HepG2 (cell line): ENCODE measurements around the gene STK10. TPM values are rescaled to one million over a fixed set of nuclear protein-coding genes. Genes with fewer than 3 reads are reported as not detected.

ENCODE experiments used
- ATAC-seq: fragments of 200-7000 bp; cut with Tn5 transposase; 3 replicates; pipeline ENCODE4 v1.9.1; 2020; ENCODE audit warnings: mild to moderate bottlenecking, moderate library complexity
- BruUV-seq: library from RNA; stranded (reverse); fragments of 400-500 nt; replicated peaks from 2 replicates; lab custom pipeline; 2021; lab: Mats Ljungman, UMichigan
- CTCF ChIA-PET: fragments of 300-600 bp; formaldehyde crosslinking; extraction: SDS; loops from one replicate; lab custom pipeline; 2021; ENCODE audit warnings: low total read pairs, inconsistent platforms, low intra/inter-chr PET ratio; lab: Yijun Ruan, JAX
- POLR2A ChIA-PET: fragments of 350-600 bp; sonication (Branson Sonifier 250); formaldehyde crosslinking; loops from one replicate; lab custom pipeline; 2020; ENCODE audit warnings: antibody characterized with exemption, inconsistent platforms; lab: Yijun Ruan, JAX
- DNase-seq: peaks from one replicate; pipeline ENCODE4 v3.0.0-alpha.2; 2015; ENCODE audit warnings: low spot score
- FAIRE-seq: peaks from 3 replicates; lab custom pipeline; 2011; peaks lifted over from hg19 to GRCh38; lab: Jason Lieb, UNC
- H2AFZ ChIP-seq: one replicate; pipeline ENCODE4 v1.6.1; 2011; ENCODE audit warnings: low read length, inconsistent platforms
- H3K27ac ChIP-seq: fragments of 300-600 bp; 3 replicates; pipeline ENCODE4 v1.8.0; 2011; ENCODE audit warnings: mixed run types, mild to moderate bottlenecking, mixed read lengths, low read length, inconsistent platforms; ENCODE audit not compliant: insufficient read depth; ENCODE audit errors: extremely low read length
- H3K27me3 ChIP-seq, 2 experiments: fragments of 200-600 bp in 1 of 2; 2 replicates in 1 of 2; 3 replicates in 1 of 2; pipeline versions ENCODE4 v1.6.0 to v1.8.0; 2011; ENCODE audit warnings: low read length in 2 of 2, mild to moderate bottlenecking in 2 of 2, moderate library complexity in 2 of 2, inconsistent platforms in 1 of 2; ENCODE audit not compliant: insufficient read depth in 2 of 2, control insufficient read depth in 1 of 2
- H3K36me3 ChIP-seq, 2 experiments: fragments of 200-600 bp in 1 of 2; replicated peaks in 1 of 2; 2 replicates in 1 of 2; 3 replicates in 1 of 2; pipeline versions ENCODE4 v1.5.1 to v1.8.0; 2011; ENCODE audit warnings: low read length in 2 of 2, inconsistent platforms in 1 of 2; ENCODE audit not compliant: insufficient read depth in 2 of 2, control insufficient read depth in 1 of 2
- H3K4me1 ChIP-seq: 2 replicates; pipeline ENCODE4 v1.5.1; 2012; ENCODE audit warnings: low read length, inconsistent platforms; ENCODE audit not compliant: insufficient read depth
- H3K4me2 ChIP-seq: 2 replicates; pipeline ENCODE4 v1.6.0; 2011; ENCODE audit warnings: low read depth, low read length, inconsistent platforms
- H3K4me3 ChIP-seq, 3 experiments: fragments of 200-600 bp in 1 of 3; sonication (generic), shearing (Covaris generic) in 1 of 3; replicated peaks in 1 of 3; 2 replicates each; pipeline ENCODE4 v1.5.1; 2011 to 2016; ENCODE audit warnings: low read length in 3 of 3, inconsistent platforms in 2 of 3, low read depth in 2 of 3, mild to moderate bottlenecking in 2 of 3, control low read depth in 1 of 3, mixed read lengths in 1 of 3; ENCODE audit not compliant: insufficient read depth in 1 of 3
- H3K79me2 ChIP-seq: one replicate; pipeline ENCODE4 v1.6.1; 2011; ENCODE audit warnings: low read length, inconsistent platforms; ENCODE audit not compliant: insufficient read depth
- H3K9ac ChIP-seq: 2 replicates; pipeline ENCODE4 v1.6.0; 2011; ENCODE audit warnings: mild to moderate bottlenecking, low read depth, low read length, inconsistent platforms; ENCODE audit not compliant: insufficient read depth
- H3K9me3 ChIP-seq: 2 replicates; pipeline ENCODE4 v1.5.1; 2012; ENCODE audit warnings: mild to moderate bottlenecking, low read length
- H4K20me1 ChIP-seq: 2 replicates; pipeline ENCODE4 v1.6.0; 2011; ENCODE audit warnings: inconsistent platforms, mild to moderate bottlenecking, low read length, moderate library complexity; ENCODE audit not compliant: insufficient read depth
- ASH2L ChIP-seq: fragments of 300-600, 200-600 bp; sonication (generic); IDR thresholded peaks from 2 replicates; pipeline ENCODE4 v1.7.0; 2017; ENCODE audit warnings: low read depth, mild to moderate bottlenecking, moderate library complexity, mixed read lengths, low read length; ENCODE audit not compliant: insufficient read length
- ATM ChIP-seq: fragments of 450-650 bp; IDR thresholded peaks from 2 replicates; pipeline ENCODE4 v1.7.1; 2017; ENCODE audit warnings: mild to moderate bottlenecking, borderline replicate concordance
- FOSL2 ChIP-seq: sonication (generic); formaldehyde crosslinking; IDR thresholded peaks from 2 replicates; pipeline ENCODE4 v1.4.0; 2020; ENCODE audit warnings: missing genetic modification reagents
- KLF13 ChIP-seq: sonication (generic); formaldehyde crosslinking; IDR thresholded peaks from 2 replicates; pipeline ENCODE4 v1.4.0; 2020; ENCODE audit warnings: mild to moderate bottlenecking, missing genetic modification reagents
- KLF9 ChIP-seq: IDR thresholded peaks from 2 replicates; pipeline ENCODE4 v1.6.1; 2016; ENCODE audit warnings: low read depth
- MXD4 ChIP-seq: IDR thresholded peaks from 2 replicates; pipeline ENCODE4 v1.6.1; 2016; ENCODE audit warnings: mild to moderate bottlenecking, missing biosample characterization, missing genetic modification reagents
- NCOA2 ChIP-seq: sonication (generic); formaldehyde crosslinking; IDR thresholded peaks from 2 replicates; pipeline ENCODE4 v1.8.0; 2022; ENCODE audit warnings: inconsistent platforms
- POLR2A ChIP-seq, 2 experiments: IDR thresholded peaks; 2 replicates each; pipeline ENCODE4 v1.6.1; 2011; ENCODE audit warnings: low read depth in 2 of 2, low read length in 2 of 2, mild to moderate bottlenecking in 1 of 2, moderate library complexity in 1 of 2; ENCODE audit not compliant: insufficient read depth in 1 of 2
- TOPORS ChIP-seq: sonication (generic); formaldehyde crosslinking; IDR thresholded peaks from 2 replicates; pipeline ENCODE4 v1.8.0; 2023; ENCODE audit warnings: mild to moderate bottlenecking, missing genetic modification reagents
- YY1 ChIP-seq: IDR thresholded peaks from 2 replicates; pipeline ENCODE4 v1.6.1; 2011; ENCODE audit warnings: low read length, low read depth, moderate library complexity, mild to moderate bottlenecking; ENCODE audit not compliant: insufficient read depth, insufficient replicate concordance
- ZFP36 ChIP-seq: fragments of 150-350 bp; IDR thresholded peaks from 2 replicates; pipeline ENCODE4 v1.6.1; 2018; ENCODE audit warnings: borderline replicate concordance, low read length, low read depth; ENCODE audit not compliant: partially characterized antibody
- ZNF143 ChIP-seq: sonication (generic); formaldehyde crosslinking; IDR thresholded peaks from 2 replicates; pipeline ENCODE4 v1.4.0; 2020; ENCODE audit warnings: missing genetic modification reagents
- ZNF333 ChIP-seq: sonication (generic); formaldehyde crosslinking; IDR thresholded peaks from 2 replicates; pipeline ENCODE4 v1.4.0; 2020; ENCODE audit warnings: mild to moderate bottlenecking, missing genetic modification reagents, borderline replicate concordance
- ZNF44 ChIP-seq: sonication (generic); formaldehyde crosslinking; IDR thresholded peaks from 2 replicates; pipeline ENCODE4 v1.5.1; 2020; ENCODE audit warnings: mild to moderate bottlenecking, missing genetic modification reagents
- ZNF563 ChIP-seq: sonication (generic); formaldehyde crosslinking; IDR thresholded peaks from 2 replicates; pipeline ENCODE4 v1.8.0; 2022; ENCODE audit warnings: mild to moderate bottlenecking, moderate library complexity, missing genetic modification reagents
- ZNF644 ChIP-seq: IDR thresholded peaks from 2 replicates; pipeline ENCODE4 v1.6.1; 2016; ENCODE audit warnings: low read depth
- ZNF816 ChIP-seq: sonication (generic); formaldehyde crosslinking; IDR thresholded peaks from 2 replicates; pipeline ENCODE4 v1.8.0; 2022; ENCODE audit warnings: missing genetic modification reagents, mild to moderate bottlenecking, borderline replicate concordance
- WGBS: methylation state at CpG from one replicate; pipeline ENCODE4 v1.1.6; 2017; ENCODE audit warnings: low lambda C conversion rate; 5-methylcytosine and 5-hydroxymethylcytosine counted together
- in situ Hi-C: cut with HindIII; loops from 2 replicates; pipeline ENCODE4 v1.10.0; 2017; ENCODE audit warnings: low pct_unique_long_range_greater_than_20kb; ENCODE audit not compliant: extremely low pct_ligation_motif_present
- intact Hi-C: fragments of 100-400 bp; cut with micrococcal nuclease; formaldehyde crosslinking; loops from one replicate; pipeline ENCODE4 v1.10.0; 2022; ENCODE audit not compliant: unreplicated experiment
- polyA plus RNA-seq, 8 experiments: library from polyadenylated mRNA; depleted of rRNA in 3 of 8; stranded (reverse) in 7 of 8; unstranded in 1 of 8; fragments of >200 nt; fragmentation: Illumina TruSeq in 4 of 8; extraction: Trizol in 4 of 8; gene quantifications; 2 replicates each; pipeline versions ENCODE4 v1.2.1 to v1.2.3, GENCODE V29; 2011 to 2016; ENCODE audit warnings: low read depth in 4 of 8, missing spikeins in 1 of 8, mixed read lengths in 1 of 8; ENCODE audit not compliant: insufficient read depth in 1 of 8
- total RNA-seq, 5 experiments: library from RNA; depleted of rRNA; stranded (reverse); fragments of >200 nt; fragmentation: Illumina TruSeq; extraction: Trizol; gene quantifications; 2 replicates each; pipeline ENCODE4 v1.2.3, GENCODE V29; 2016; ENCODE audit warnings: low read depth in 1 of 5
- TF ChIP-seq, protein P1 (sequence below): sonication (generic); formaldehyde crosslinking; IDR thresholded peaks from 2 replicates; pipeline ENCODE4 v1.5.1; 2020; ENCODE audit warnings: missing genetic modification reagents, mild to moderate bottlenecking, borderline replicate concordance
- TF ChIP-seq, protein P2 (sequence below): sonication (generic); formaldehyde crosslinking; IDR thresholded peaks from 2 replicates; pipeline ENCODE4 v1.4.0; 2020; ENCODE audit warnings: missing genetic modification reagents, borderline replicate concordance
- TF ChIP-seq, protein P3 (sequence below): sonication (generic); formaldehyde crosslinking; IDR thresholded peaks from 2 replicates; pipeline ENCODE4 v1.8.0; 2022; ENCODE audit warnings: missing genetic modification reagents, mild to moderate bottlenecking, inconsistent platforms, borderline replicate concordance

The STK10 gene
- total and polyA plus RNA-seq, 2 of the 13 experiments (the other 11 are each of a cell fraction or from before 2014, with no cell fraction given) = 7.0 to 7.2 TPM

DNA sequence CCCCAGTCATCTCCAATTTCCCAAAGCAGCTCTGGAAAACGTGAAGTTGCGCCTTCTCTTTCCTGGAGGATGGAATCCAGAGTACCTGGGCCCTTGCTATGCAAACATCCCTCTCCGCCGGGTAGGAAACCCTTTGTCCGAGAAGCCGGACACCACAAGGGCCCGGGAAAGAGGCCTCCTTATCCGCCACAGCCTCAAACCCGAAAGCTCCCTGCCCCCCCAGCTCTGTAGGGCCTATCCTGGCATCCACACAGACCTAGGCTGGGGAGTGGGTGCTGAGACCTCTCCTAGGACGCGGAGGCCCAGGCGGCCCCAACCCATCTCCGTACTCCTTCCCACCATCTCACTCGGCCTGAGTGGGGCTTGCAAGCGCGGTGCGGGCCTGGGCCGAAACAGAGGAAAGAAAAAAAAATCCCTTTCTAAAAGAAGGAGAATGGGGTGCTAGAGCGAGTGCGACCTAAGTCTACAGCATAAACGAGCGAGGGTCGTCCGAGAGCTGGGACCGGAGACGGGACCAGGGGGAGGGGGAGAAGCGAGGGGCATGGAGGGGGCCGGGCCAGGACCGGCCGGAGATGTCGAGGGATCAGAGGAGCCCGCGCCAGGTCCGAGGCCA, 182.2 kb downstream of the STK10 start:
- FAIRE-seq (no peak), ATAC-seq (peak; percentile 32), DNase-seq (peak; percentile 16)
- no peak overlapping the region for H2AFZ ChIP-seq
- H3K4me3 ChIP-seq = peak overlapping the region; percentile 78 to 99 (median 93)
- H3K36me3 ChIP-seq = no peaks in the 10 kb centered on the region
- BruUV-seq = no TSS peak
- ChIA-PET POLR2A (interaction anchor here (0.6 to 1.8 kb wide), 6 partner anchors 9 to 182 kb away, joined by 3 to 21 read pairs (median 8); partner anchors contain the start of gene STK10), CTCF (no interaction called here)
- H3K9me3 ChIP-seq = no peaks in the 10 kb centered on the region
- H3K4me2 ChIP-seq = peak overlapping the region; percentile 90
- peak overlapping the region; percentile 98 for H3K27ac ChIP-seq
- H4K20me1 ChIP-seq = peaks cover 26% of the 10 kb centered on the region
- H3K4me1 ChIP-seq = peaks cover 42% of the 10 kb centered on the region
- in situ Hi-C loops = no loop called here
- H3K27me3 ChIP-seq = peaks cover 0 to 4% of the 10 kb centered on the region in 2 experiments; a peak in 1 of 5 replicates
- H3K9ac ChIP-seq = peak overlapping the region; percentile 97
- intact Hi-C loops = loop anchor here (2.0 kb wide), 1 partner anchor 93 kb away; no protein-coding TSS in a partner anchor
- under 1% methylated on average over 30 of the region's 34 CpGs for WGBS
- H3K79me2 ChIP-seq = peaks cover 55% of the 10 kb centered on the region
- TF ChIP-seq, protein P1, sequence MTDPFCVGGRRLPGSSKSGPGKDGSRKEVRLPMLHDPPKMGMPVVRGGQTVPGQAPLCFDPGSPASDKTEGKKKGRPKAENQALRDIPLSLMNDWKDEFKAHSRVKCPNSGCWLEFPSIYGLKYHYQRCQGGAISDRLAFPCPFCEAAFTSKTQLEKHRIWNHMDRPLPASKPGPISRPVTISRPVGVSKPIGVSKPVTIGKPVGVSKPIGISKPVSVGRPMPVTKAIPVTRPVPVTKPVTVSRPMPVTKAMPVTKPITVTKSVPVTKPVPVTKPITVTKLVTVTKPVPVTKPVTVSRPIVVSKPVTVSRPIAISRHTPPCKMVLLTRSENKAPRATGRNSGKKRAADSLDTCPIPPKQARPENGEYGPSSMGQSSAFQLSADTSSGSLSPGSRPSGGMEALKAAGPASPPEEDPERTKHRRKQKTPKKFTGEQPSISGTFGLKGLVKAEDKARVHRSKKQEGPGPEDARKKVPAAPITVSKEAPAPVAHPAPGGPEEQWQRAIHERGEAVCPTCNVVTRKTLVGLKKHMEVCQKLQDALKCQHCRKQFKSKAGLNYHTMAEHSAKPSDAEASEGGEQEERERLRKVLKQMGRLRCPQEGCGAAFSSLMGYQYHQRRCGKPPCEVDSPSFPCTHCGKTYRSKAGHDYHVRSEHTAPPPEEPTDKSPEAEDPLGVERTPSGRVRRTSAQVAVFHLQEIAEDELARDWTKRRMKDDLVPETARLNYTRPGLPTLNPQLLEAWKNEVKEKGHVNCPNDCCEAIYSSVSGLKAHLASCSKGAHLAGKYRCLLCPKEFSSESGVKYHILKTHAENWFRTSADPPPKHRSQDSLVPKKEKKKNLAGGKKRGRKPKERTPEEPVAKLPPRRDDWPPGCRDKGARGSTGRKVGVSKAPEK = 0 out of 2 replicates have a peak, but pooled peaks have one; percentile 23
- TF ChIP-seq YY1 (no peak), MXD4 (CRISPR knock-in tag) (no peak), ZNF644 (CRISPR knock-in tag) (no peak), NCOA2 (CRISPR knock-in tag) (no peak), ZNF143 (CRISPR knock-in tag) (no peak), POLR2A (IDR thresholded peaks at IDR 0.05; ENCODE audit: insufficient read depth in 1 of 2, low read depth in 2 of 2, low read length in 2 of 2) (no peak), KLF13 (0 out of 2 replicates have a peak, but pooled peaks have one; percentile 5), ASH2L (no peak), ATM (no peak), TOPORS (peak; percentile 37; the same call in 1 of the 2 replicates), ZNF333 (CRISPR knock-in tag) (0 out of 2 replicates have a peak, but pooled peaks have one; percentile 40), ZFP36 (no peak), ZNF563 (CRISPR knock-in tag) (peak; percentile 55; the same call in 1 of the 2 replicates), ZNF44 (CRISPR knock-in tag) (no peak), KLF9 (no peak), ZNF816 (CRISPR knock-in tag) (0 out of 2 replicates have a peak, but pooled peaks have one; percentile 26), FOSL2 (no peak)
- TF ChIP-seq, protein P2, sequence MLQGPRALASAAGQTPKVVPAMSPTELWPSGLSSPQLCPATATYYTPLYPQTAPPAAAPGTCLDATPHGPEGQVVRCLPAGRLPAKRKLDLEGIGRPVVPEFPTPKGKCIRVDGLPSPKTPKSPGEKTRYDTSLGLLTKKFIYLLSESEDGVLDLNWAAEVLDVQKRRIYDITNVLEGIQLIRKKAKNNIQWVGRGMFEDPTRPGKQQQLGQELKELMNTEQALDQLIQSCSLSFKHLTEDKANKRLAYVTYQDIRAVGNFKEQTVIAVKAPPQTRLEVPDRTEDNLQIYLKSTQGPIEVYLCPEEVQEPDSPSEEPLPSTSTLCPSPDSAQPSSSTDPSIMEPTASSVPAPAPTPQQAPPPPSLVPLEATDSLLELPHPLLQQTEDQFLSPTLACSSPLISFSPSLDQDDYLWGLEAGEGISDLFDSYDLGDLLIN (CRISPR knock-in tag) = no peak
- TF ChIP-seq, protein P3, sequence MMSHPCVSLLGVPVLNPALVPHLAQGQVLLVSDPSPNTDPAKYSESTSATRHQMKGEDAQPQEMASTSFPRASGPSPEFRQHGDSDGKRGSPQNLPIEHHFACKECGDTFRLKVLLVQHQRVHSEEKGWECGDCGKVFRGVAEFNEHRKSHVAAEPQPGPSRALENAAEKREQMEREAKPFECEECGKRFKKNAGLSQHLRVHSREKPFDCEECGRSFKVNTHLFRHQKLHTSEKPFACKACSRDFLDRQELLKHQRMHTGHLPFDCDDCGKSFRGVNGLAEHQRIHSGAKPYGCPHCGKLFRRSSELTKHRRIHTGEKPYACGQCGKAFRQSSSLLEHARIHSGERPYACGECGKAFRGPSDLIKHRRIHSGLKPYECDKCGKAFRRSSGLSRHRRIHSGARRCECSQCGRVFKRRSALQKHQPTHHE = no peak
